Left renal cortex interstitium (tissue), 4 donors: Measurements from ENCODE around the gene DIPK1A. TPM values are rescaled to one million over a fixed set of nuclear protein-coding genes. Genes with fewer than 3 reads are reported as not detected.

Source experiments
- DNase-seq, 4 donors: peaks; one replicate each; pipeline ENCODE4 v3.0.0-alpha.2; 2013; ENCODE audit warnings: low read depth in 4 of 4, low spot score in 2 of 4, missing footprints in 1 of 4
- polyA plus RNA-seq, 4 donors: library from polyadenylated mRNA; unstranded; fragments of 120-200 nt; gene quantifications; one replicate each; pipeline ENCODE4 v1.2.1, GENCODE V29; 2013; ENCODE audit not compliant: insufficient read length in 4 of 4

Gene DIPK1A
- 10 to 100 TPM in 1 of 4 donors, 1 to 10 TPM in 3; 8.0 to 10.6 (median 9.2) TPM for polyA plus RNA-seq

DNA sequence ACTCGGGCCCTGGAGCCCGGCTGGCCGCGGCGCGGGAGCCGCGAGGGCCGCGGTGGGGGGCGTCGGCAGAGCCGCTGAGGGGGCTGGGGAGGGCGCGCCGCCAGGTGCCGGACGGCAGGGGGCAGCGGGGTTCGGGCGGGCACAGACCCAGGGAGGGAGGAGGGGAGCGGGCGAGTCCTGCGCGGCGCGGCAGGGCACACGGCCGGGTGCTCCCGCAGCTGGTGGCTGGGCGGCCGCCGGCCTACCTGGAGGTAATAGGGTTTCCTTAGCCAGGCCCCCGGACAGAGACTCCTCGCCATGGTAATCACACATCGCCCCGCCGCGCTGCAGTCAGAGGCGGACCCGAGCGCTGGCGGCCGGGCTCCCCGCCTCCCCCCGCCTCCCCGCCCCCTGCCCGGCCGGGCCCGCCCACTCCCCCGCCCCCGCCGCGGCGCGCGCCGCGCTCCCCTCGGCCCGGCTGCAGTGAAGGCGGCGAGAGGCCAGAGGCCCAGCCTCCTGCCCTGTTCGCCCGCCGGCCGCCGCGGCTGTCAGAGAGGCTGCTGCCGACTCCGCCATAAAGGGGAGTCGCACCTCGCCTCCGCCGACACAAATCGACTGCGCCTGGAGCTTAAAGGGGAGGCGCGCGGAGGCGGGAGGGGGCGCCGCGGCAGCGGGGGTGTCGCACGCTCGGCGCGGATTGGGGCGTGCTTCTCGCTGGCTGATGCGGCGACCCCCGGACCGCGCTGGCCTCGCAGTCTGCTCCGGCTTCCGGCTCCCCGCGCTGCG is at the start of gene DIPK1A:
DIPK1A (minus strand) TSS at position 332 of the 765 bp plus-strand sequence; CDS start at position 299, 33 bp downstream.
- peak in 3 of 4 donors; percentile 50 to 59 (median 57) for DNase-seq

DNA sequence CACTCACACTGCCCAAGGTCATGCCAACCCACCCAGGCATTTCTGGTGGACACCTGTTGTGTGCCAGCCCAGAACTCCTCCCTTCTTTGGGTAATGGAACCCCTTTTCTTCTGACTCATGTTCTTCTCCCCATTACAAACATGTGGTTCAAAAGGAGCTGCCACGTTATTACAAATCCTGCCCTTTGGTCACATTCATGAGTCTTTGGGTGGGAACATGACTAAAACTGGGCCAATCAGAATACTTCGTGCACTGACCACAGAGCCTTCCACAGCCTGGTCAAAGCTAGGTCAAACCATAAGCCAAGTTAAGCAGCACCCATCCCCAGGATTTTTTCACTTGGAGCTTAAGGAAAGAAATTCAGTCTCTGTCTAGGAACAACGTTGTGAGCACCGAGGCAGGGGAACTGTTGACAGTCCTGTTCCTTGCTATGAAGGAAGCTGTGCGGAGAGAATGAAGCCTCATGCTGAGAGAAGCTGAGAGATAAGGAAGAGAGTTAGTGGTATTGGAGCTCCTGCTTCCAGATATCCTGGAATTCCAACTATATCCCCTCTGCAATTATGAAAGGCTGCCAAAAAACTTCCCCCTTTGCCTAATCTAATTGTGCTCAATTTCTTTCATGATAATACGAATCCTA is 46.8 kb upstream of the DIPK1A start:
- no peak for DNase-seq

DNA sequence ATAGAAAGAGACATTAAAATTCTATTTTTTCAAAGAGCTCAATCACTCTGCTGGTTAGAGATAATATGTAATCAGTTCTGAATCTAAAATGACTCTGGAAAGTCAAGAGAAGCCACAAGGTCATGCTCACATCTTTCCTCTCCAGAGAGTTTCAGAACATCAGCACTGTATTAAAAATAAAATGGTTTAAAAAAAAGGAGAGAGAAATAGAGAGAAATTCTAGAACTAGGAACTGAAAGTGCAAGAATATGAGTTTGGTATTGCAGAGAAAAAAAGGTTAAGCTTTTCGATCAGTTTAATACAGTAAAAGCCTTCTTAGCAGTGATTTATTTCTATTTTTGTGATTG is 44.0 kb upstream of the DIPK1A start:
- DNase-seq: no peak

DNA sequence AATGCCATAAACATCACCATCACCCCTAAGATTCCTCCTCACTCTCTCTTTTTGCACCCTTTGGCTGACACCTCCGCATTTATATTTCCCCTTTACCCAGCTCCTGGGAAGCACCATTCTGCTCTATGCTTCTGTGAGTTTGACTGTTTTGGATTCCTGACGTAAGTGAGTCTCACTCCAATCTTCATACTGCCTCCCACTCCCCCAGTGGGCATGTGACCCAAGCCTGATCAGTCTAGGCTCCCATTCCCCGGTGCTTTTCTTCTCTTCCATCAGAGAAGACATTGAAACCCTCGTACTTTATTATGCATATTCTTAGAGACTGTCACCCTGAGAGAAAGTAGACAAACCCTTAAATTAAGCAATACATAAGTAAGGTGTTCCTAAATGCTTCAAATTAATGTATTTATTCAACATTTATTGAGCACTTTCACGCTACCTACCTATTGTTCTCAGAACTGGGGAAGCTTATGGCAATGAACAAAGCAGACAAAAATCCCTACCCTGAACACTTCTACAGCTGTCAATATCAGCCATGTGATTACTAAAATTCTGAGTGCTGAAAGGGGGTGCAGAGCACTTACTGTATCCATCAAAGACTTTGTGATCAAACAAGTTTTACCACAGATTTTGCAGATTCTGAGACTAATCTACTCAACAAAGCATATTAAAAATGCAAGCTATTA is 43.4 kb upstream of the DIPK1A start:
- no peak for DNase-seq

DNA sequence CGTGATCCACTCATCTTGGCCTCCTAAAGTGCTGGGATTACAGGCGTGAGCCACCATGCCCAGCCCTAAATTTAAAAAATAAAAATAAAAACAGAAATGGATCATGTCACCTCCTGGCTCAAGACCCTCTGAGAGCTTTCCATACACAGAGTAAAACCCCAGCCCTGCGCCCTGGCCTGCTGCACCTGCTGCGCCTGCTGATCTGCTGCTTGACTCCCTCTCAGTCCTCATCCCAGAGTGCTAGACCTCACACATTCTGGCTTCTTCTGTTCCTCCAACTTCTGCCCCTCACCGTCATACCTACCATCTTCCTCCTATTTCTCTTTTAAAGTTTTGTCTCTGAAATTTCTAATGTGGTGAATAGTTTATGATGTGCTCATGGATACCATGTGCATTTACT is 42.7 kb upstream of the DIPK1A start:
- DNase-seq: no peak

DNA sequence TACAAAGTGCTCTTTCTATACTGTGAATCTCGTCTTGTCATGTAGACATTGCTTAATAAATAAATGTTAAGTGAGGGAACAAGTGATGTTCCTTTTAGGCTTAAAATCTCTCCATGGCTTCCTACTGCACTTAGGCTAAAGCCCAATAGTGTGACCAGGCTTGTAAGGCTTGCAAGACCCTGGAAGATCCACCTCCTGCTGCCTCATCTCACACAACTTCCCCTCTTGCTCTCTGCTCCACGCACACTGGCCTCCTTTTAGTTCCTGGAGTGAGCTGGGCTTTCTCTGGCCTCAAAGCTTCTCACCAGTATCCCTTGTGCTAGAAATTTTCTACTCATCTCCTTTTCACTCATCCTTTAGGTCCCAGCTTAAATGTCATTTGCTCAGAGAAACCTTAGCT is 41.5 kb upstream of the DIPK1A start:
- no peak for DNase-seq

DNA sequence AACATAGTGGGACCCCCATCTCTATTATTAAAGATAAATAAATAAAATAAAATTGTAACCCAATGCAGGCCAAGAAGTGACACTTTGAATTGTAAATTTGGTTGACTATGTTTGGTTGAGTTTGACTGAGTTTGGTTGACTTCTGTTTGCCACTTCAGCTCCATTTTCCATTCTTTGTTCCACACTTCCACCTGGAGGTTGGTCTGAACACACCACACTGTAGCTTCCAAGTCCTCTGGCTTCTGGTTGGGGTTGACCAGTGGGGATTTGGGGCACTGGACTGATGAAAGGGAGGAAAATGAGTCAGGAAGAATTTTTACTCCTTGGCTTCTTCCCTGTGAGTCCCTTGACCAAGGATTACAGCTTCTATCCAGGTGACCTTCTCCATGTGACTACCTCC is 40.6 kb upstream of the DIPK1A start:
- no peak for DNase-seq

DNA sequence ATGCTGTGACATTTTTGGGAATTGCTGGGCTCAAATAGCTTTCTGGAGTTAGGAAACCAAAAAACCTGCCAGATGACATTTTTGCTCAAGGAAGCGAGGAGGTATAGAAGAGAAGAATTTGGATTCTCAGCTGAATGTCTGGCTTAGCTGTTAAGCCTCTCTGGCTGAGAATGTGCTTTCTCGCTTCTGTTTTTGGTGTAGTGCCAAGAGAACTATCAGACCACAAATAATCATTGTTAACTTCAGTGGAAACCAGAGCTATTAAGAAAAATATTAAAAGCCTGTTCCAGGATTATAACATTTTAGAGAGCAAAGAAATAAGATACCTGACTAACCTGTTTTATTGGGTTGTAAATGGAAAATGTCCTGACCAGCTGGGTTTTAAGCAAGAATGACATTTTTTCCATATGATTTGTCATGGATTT is 39.5 kb upstream of the DIPK1A start:
- DNase-seq: no peak

DNA sequence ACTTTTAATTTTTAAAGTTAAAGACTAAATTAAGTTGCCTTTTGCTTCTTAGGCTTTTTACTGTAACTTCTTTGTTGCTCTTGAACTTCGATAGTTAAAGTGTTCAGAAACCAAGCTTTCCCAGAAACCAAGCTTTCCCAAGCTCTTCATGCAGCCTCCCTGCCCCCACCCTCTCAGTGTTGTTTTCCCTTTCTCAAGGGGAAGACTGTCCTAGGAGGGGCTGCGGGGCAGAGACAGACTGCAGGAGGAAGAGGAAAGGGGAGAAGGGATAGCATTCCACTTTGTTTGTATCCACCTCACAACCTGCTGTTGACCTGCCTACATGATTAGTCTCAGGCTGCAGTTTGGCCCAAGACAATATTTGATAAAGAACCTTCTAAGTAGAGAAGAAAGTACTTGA is 39.0 kb upstream of the DIPK1A start:
- DNase-seq: no peak

DNA sequence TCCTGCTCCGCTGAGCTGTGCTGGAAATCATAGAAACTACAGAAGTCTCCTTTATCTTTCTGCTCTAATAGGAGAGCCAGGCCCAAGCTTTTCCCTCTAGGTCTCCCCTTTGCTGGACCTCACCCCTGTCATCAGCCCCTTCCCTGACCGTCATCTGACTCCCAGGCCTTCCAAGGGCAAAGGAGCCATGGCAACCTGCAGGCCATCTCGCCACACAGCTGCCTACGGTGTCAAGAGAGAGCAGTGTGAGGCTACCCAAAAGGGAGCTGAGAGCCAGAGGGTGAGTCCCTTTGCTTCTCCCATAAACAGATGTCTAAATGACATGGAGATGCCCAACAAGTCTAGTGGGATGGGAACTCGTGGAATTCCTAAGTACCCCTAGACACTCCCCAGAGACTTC is 37.6 kb upstream of the DIPK1A start:
- no peak for DNase-seq

DNA sequence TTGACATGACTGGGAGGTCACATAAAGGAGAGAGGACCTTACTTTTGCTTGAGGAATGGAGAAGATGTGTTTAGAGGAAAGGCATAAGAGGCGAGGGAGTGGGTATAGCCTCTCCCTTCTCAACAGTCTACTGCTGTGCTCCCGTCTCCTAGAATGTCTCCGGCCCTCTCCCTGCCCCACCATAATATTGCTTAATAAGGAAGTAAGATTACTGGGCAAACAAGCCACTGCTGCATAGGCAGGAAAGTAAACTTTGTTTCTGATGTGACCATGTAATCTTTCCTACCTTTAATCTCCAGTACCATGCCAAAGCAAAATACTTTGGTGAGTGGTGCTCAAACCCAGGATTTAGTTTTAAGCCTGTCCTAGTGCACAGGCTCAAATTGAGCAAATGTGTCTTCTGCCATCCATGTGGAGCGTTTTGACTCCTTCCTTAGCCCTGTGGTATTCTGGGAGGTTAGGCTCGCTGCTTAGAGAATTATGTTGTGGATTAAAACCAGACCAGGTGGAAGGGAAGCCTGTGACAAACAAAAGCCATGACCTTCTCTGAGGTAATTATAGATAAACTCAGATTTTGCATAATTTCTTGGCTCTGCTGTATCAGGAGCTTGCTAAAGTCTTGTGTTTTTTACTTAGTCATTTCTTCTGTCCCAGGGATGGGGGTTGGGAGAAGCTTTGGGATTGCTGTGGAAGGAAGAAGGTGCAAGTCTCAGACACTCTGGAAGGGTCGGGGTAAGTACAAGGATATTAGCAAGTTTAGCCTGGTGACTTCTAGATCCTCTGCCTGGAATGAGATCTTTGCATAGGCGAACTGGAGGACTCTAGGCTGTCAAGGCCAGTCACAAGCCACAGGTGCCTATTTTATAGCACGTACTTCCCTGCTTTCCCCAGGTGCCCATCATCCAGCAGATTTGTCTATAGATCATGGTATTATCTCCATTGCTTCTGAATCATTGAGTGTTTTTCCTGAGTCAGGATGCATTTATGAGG is 34.5 kb upstream of the DIPK1A start:
- DNase-seq: no peak

DNA sequence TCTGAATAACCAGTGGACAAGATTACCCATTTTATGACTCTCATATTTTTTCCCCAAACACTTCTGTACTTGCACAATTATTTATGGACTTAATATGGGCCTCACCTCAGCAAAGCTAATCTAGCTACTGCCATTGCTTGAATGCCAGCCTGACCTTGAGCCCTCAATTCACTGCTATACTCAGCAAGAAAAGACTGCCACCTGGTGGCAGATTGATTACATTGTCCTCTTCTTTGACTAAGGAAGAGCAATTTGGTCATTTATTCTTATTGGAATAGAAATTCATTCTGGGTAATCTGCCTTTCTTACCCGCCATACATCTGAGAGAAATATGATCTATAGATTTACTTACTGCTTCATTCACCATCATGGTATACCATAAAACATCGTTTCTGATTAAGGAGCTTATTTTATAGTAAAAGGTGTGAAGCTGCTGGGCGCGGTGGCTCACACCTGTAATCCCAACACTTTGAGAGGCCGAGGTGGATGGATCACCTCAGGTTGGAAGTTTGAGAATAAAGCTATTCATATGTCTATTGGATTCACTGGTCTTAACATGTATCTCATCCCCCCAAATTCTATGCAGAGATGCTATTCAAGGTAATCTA is 32.9 kb upstream of the DIPK1A start:
- DNase-seq: peak; percentile 53 to 80 (median 64)

DNA sequence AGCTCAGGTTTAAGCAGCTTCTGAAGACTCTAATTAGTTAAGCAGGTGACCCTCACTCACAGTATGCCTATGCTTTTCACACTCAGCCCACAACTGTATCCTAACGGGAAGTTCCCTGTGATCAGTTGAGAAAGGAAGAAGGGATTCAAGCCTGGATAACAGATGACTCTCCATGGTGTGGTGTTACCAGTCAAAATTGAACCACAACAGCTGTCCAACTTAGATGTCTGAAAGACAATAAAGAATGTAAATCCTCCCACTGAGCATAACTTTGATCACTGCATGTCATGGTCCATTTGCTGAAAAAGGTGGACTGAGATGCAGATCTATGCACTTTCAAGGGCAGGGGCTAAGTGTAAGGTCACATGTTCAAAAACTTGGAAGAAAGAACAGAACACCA is 32.3 kb upstream of the DIPK1A start:
- DNase-seq: no peak

DNA sequence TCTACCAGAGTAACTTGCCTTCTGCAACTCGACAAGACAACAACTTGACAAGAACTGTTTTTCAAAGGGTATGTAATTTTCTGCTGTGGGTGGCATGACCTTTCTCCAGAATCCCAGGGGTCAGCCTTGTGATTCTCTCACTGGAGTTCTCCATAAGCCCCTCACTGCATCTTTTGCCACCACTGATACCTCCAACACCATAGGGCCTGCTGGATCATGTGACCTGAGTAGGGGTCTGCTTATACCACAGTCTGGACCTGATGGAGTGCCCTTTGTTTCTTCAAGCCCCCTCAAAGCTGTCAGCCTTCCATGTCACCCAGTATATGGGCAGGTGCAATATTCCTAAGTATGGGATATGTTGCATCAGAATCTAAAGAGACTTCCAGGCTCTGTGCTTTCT is 31.6 kb upstream of the DIPK1A start:
- no peak for DNase-seq

DNA sequence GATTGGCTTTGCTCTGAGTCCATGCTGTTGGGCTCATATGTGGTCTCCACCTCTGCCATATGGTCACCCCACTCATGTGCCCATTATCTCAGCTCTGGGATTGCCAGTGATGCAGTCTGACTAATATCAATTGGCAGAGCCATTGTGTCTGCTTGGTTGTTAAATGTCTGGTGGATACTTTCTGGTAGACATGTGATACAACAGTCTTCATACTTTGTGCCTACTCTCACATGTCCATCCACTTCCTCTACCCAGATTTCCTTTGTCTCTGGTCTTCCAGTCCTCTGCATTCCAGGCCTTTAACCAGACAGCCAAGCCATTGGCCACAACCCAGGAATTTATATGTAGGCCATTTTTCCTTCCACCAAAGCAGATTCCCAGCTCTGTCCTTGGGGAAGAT is 30.8 kb upstream of the DIPK1A start:
- no peak for DNase-seq

DNA sequence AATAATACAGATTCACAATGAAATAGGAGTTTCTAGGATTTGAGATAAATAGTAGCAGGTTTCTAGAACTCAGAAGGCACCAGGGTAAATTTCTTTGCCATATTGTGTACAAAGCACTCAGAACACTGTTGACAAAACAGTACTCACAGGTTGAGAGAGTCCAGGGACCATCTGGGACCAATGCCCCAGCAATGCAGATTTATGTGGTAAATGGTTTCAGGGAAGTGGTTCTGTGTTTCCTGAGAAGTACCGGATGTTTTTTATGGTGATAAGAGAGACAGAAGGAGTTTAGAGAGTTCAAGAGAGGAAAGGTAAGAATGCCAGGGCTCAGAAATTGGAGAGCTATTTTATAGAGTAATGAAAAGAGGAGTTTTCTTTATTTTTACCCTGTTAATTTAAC is 29.6 kb upstream of the DIPK1A start:
- no peak for DNase-seq

DNA sequence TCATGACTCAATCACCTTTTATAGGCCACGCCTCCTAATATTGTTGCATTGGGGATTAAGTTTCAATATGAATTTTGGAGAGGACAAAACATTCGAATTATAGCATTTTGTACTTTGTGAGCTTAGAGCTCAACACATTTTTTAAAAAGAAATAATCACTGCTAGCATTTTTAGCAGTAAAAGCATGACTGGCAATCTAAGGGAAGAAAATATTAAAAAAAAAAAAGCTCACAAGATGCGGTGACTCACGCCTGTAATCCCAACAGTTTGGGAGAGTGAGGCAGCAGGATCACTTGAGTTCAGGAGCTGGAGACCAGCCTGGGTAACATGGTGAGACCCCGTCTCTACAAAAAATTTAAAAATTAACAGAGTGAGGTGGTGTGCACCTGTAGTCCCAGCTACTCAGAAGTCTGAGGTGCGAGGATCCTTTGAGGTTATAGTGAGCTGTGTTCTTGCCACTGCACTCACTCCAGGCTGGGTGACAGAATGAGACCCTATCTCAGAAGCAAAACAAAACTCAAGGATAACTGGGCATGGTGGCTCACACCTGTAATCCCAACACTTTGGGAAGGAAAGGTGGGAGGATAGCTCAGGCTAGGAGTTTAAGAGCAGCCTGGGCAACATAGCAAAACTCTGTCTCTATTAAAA is 28.8 kb upstream of the DIPK1A start:
- no peak for DNase-seq

DNA sequence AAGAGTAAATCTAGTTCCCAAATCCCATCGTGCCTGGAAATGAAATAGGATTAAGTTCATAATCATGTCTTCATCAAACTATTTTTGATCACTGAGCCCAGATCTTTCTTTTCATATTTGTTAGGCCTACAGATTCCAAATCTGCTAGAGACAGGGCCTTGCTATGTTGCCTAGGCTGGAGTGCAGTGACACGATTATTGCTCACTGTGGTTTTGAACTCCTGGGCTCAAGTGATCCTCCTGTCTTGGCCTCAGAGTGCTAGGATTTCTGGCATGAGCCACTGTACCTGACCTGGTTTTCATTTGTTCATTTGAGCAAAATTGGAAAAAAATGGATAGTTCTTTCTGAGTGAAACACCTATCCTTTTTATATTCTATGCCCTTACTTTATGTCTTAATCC is 28.0 kb upstream of the DIPK1A start:
- no peak for DNase-seq

DNA sequence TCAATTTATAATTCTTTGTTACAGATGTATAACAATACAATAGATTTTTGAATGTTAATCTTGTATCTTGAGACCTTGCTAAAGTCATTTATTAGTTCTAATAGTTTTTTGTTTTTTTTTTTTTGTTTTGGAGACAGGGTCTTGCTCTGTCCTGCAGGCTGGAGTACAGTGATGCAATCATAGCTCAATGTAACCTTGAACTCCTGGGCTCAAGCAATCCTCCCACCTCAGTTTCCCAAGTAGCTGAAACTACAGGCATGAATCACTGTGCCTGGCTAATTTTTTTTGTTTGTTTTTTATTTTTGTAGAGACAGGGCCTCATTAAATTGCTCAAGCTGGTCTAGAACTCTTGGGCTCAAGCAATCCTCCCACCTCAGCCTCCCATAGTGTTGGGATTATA is 26.2 kb upstream of the DIPK1A start:
- DNase-seq: no peak

DNA sequence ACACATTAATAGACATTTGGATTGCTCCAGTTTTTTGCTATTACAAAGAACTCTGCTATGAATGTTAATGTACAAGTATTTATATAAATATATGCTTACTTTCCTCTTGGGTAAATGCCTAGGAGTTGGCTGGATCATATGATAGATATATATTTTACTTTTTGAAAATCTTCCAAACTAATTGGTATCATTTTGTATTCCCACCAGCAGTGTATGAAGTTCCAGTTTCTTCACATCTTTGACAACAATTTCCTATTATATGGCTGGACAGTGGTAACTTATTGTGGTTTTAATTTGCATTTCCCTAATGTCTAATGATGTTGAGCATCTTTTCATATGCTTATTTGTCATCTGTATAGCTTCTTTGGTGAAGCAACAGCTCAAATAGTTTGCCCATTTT is 23.8 kb upstream of the DIPK1A start:
- DNase-seq: no peak
